Measurements from ENCODE around the gene LYZL1.
"Not testable (repeated sequence)": the region's sequence is repeated elsewhere in the genome, so short reads cannot be mapped to it uniquely, and the experiment has no call there.

Gene LYZL1

DNA sequence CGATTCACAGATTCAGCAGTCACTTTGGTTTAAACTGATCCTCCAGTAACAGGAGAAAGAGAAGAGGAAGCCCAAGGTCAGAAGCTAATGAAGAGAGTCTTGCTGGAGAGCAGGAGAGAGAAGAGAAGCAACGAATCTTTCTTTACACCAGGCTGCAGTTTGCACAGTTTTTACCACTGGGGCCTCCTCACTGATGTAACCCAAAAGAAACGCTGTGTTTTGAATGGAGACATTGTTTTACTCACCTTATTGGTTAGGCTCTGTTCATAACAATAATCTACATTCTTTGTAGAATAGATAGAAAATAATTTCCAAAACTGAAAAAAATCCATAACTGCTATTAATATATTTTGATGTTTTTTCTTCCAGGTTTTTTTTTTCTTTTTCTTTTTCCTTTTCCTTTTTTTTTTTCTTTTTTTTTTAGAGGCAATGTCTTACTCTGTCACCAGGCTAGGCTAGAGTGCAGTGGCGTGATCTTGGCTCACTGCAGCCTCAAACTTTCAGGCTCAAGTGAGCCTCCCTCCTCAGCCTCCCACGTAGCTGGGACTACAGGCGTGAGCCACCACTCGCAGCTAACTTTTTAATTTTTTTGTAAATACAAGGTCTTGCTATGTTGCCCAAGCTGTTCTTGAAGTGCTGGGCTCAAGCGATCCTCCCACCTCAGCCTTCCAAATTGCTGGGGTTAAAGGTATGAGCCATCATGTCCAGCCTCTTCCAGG lies 27.6 kb downstream of the LYZL1 start:
- Histone ChIP-seq H3K27ac (ENCODE audit: low read depth, low read length) (no peak overlapping the region), H3K4me1 (ENCODE audit: control insufficient read depth in 1 of 2, insufficient read depth in 2 of 2, low read length in 2 of 2) (no peaks in the 10 kb centered on the region), H3K27me3 (ENCODE audit: control insufficient read depth in 1 of 2, insufficient read depth in 2 of 2, low read length in 2 of 2) (peaks cover 0 to 4% of the 10 kb centered on the region in 2 donors), H3K36me3 (ENCODE audit: control insufficient read depth in 1 of 2, insufficient read depth in 2 of 2, low read length in 2 of 2) (no peaks in the 10 kb centered on the region), H3K4me3 (ENCODE audit: low read depth in 1 of 2, low read length in 2 of 2) (no peak overlapping the region), H3K9me3 (ENCODE audit: control insufficient read depth in 1 of 2, low read length in 2 of 2) (no peaks in the 10 kb centered on the region), H3K9ac (ENCODE audit: low read depth in 1 of 2, low read length in 2 of 2) (no peak overlapping the region)

DNA sequence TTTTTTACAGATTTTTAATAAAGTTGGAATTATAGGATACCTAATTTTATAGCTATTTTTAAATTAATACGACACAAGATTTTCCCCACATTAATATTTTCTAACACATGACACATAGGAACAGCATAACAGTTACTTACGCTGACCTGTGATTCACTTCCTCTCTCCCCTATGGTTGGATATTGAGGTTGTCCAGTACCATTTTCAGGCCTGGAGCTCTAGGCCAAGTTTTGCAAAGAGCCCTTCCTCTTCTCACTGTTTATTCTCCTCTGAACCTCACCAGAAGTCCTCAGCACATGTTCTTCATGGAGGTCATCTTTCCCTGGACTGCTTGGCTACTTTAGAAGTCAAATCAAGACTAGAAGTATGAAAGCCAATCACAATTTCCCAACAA lies 28.2 kb downstream of the LYZL1 start:
- H3K27ac ChIP-seq (ENCODE audit: low read depth, low read length) = no peak overlapping the region
- no peaks in the 10 kb centered on the region for H3K4me1 ChIP-seq (ENCODE audit: control insufficient read depth in 1 of 2, insufficient read depth in 2 of 2, low read length in 2 of 2)
- peaks cover 0 to 4% of the 10 kb centered on the region in 2 donors for H3K27me3 ChIP-seq (ENCODE audit: control insufficient read depth in 1 of 2, insufficient read depth in 2 of 2, low read length in 2 of 2)

DNA sequence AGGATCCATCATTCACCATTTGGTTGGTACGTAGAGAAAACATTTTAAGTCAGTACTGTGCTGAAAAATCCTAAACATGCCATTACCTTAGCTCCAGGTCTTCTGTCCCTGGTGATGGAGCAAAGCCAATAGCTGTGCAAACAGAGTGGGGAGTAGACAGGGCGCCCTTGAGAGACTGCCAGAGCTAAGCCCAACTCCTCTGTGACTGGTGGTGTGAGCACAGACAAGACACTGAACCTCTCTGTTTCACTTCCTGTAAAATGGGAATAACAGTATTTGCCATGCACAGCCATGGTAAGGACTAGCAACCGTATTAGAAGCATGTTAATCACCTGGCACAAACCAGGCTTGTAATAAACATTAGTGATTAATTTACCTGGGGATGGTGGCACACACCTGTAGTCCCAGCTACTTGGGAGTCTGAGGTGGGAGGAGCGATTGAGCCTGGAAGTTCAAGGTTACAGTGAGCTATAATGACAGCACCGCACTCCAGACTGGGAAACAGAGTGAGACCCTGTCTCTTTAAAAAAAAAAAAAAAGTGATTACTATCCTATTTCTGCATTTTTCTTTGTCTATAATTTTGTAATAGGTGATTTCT lies 28.7 kb downstream of the LYZL1 start:
- peaks cover 0 to 4% of the 10 kb centered on the region in 2 donors for H3K27me3 ChIP-seq (ENCODE audit: control insufficient read depth in 1 of 2, insufficient read depth in 2 of 2, low read length in 2 of 2)
- H3K27ac ChIP-seq (ENCODE audit: low read depth, low read length) = no peak overlapping the region
- H3K4me1 ChIP-seq (ENCODE audit: control insufficient read depth in 1 of 2, insufficient read depth in 2 of 2, low read length in 2 of 2) = no peaks in the 10 kb centered on the region
- no peak overlapping the region for H3K9ac ChIP-seq (ENCODE audit: low read depth in 1 of 2, low read length in 2 of 2)
- H3K4me3 ChIP-seq (ENCODE audit: low read depth in 1 of 2, low read length in 2 of 2) = no peak overlapping the region
- H3K9me3 ChIP-seq (ENCODE audit: control insufficient read depth in 1 of 2, low read length in 2 of 2) = no peaks in the 10 kb centered on the region
- H3K36me3 ChIP-seq (ENCODE audit: control insufficient read depth in 1 of 2, insufficient read depth in 2 of 2, low read length in 2 of 2) = no peaks in the 10 kb centered on the region

More for the DNA sequence above, 28.2 kb downstream of the LYZL1 start:
- Histone ChIP-seq H3K9ac (ENCODE audit: low read depth in 1 of 2, low read length in 2 of 2) (no peak overlapping the region), H3K36me3 (ENCODE audit: control insufficient read depth in 1 of 2, insufficient read depth in 2 of 2, low read length in 2 of 2) (no peaks in the 10 kb centered on the region), H3K9me3 (ENCODE audit: control insufficient read depth in 1 of 2, low read length in 2 of 2) (no peaks in the 10 kb centered on the region), H3K4me3 (ENCODE audit: low read depth in 1 of 2, low read length in 2 of 2) (no peak overlapping the region)

DNA sequence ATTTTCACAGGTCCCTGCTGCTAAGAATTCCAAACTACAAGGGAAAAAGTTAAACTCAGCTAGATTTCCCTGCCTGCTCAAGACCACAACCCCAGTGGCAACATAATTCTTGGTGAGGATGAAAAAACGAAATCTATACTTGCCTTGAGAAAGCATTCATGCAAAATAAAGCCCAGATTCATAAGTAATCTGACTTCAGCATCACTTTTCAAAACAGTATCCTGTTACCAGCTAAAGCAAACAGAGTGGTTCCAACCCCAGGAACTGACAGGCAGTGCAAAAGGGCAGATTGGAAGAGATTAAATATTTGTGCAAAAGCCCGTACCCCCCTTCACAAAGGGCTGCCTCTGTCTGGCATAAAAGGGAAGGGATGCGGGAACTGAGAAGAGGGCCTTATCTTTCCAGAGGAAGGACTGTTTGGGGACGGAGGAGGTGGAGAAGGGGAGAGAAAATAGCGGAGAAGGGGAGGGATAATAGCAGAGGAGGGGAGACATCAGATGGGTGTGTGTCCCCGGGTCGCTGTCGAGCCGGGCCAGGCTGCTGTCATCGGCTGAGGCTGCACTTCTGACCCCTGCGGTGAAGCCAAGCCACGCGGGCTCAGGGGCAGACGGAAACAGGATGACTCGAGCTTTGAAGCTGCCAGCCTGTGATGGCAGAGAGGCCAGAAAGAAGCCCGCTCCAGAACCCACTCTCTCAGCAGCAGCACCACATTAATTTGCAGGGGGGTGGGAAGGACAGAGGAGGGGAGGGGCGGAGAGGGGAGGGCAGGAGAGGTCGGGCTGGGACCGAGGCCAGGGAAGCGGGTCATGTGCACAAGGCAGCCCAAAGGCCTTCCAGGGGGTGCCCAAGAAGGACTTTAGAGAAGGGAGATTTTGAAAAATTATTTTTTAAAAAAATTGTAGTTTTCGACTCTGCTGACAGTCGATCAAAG lies 29.5 kb downstream of the LYZL1 start:
- not testable (repeated sequence) for H3K9me3 ChIP-seq (ENCODE audit: control insufficient read depth in 1 of 2, low read length in 2 of 2); H3K36me3 ChIP-seq (ENCODE audit: control insufficient read depth in 1 of 2, insufficient read depth in 2 of 2, low read length in 2 of 2); H3K4me3 ChIP-seq (ENCODE audit: low read depth in 1 of 2, low read length in 2 of 2); H3K9ac ChIP-seq (ENCODE audit: low read depth in 1 of 2, low read length in 2 of 2); H3K4me1 ChIP-seq (ENCODE audit: control insufficient read depth in 1 of 2, insufficient read depth in 2 of 2, low read length in 2 of 2); H3K27ac ChIP-seq (ENCODE audit: low read depth, low read length); H3K27me3 ChIP-seq (ENCODE audit: control insufficient read depth in 1 of 2, insufficient read depth in 2 of 2, low read length in 2 of 2)

DNA sequence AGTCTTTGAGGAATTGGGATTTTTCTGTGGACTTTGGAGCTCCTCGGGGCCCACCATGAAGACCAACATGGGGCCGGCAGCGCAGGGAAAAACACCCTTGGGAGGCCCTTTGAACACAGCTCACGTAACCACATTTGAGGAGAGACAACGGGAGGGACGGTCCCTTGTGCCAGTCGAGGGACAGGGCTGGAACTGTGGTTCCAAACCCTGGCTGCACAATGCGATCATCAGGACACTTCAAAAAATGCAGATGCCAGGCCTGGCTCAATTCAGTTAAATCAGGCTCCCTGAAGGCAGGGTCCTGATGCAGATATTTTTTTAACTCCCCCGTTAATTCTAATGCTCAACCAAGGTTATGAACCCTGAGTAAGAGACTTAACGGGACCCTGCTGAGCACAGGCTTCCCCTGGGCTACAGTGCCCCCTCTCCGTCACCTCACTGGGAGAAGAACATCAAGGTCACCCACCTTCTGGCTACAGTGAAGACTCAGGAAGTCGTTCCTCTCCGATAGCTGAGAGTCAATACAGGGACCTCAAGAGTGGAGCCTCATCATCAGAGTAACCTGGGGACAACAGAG lies 30.4 kb downstream of the LYZL1 start:
- no peaks in the 10 kb centered on the region for H3K36me3 ChIP-seq (ENCODE audit: control insufficient read depth in 1 of 2, insufficient read depth in 2 of 2, low read length in 2 of 2)
- peaks cover 0 to 4% of the 10 kb centered on the region in 2 donors for H3K27me3 ChIP-seq (ENCODE audit: control insufficient read depth in 1 of 2, insufficient read depth in 2 of 2, low read length in 2 of 2)
- no peak overlapping the region for H3K27ac ChIP-seq (ENCODE audit: low read depth, low read length)
- no peak overlapping the region for H3K4me3 ChIP-seq (ENCODE audit: low read depth in 1 of 2, low read length in 2 of 2)
- no peak overlapping the region for H3K9ac ChIP-seq (ENCODE audit: low read depth in 1 of 2, low read length in 2 of 2)
- no peaks in the 10 kb centered on the region for H3K9me3 ChIP-seq (ENCODE audit: control insufficient read depth in 1 of 2, low read length in 2 of 2)
- H3K4me1 ChIP-seq (ENCODE audit: control insufficient read depth in 1 of 2, insufficient read depth in 2 of 2, low read length in 2 of 2) = no peaks in the 10 kb centered on the region

DNA sequence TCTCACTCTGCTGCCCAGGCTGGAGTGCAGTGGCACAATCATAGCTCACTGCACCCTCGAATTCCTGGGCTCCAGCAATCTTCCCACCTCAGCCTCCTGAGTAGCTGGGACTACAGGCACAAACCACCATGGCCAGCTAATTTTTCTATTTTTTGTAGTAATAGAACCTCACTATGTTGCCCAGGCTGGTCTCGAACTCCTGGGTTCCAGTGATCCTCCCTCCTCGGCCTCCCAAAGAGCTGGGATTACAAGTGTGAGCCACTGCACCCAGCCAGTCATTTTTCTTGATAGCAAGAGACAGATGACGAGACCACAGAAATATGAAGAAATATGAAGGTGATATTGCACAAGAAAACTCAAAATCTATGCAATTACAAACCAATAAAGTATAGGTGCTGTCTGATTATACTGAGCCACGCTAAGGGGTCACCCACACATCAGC lies 31.8 kb downstream of the LYZL1 start:
- H3K9me3 ChIP-seq (ENCODE audit: control insufficient read depth in 1 of 2, low read length in 2 of 2); H3K9ac ChIP-seq (ENCODE audit: low read depth in 1 of 2, low read length in 2 of 2); H3K36me3 ChIP-seq (ENCODE audit: control insufficient read depth in 1 of 2, insufficient read depth in 2 of 2, low read length in 2 of 2); H3K27me3 ChIP-seq (ENCODE audit: control insufficient read depth in 1 of 2, insufficient read depth in 2 of 2, low read length in 2 of 2); H3K27ac ChIP-seq (ENCODE audit: low read depth, low read length); H3K4me3 ChIP-seq (ENCODE audit: low read depth in 1 of 2, low read length in 2 of 2); H3K4me1 ChIP-seq (ENCODE audit: control insufficient read depth in 1 of 2, insufficient read depth in 2 of 2, low read length in 2 of 2): not testable (repeated sequence)

DNA sequence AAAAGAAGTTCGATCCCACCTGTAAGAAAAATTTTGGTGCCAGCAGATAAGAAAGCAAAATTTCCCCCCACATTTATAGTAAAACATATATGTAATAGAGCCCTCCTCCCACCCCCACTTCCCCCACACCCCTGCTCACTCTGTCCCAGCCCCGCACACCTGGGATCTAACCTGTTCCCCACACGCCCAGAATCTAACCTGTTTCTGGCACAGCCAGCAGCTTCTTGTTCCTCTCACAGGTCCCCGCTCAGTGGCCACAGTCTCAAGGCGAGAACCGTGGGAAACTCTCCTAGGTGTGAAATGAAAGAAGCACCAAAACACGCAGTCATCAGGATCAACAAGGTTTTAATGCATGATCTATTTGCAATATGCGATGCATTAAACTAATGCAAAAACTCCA lies 32.8 kb downstream of the LYZL1 start:
- Histone ChIP-seq H3K27ac (ENCODE audit: low read depth, low read length) (no peak overlapping the region), H3K4me3 (ENCODE audit: low read depth in 1 of 2, low read length in 2 of 2) (no peak overlapping the region), H3K4me1 (ENCODE audit: control insufficient read depth in 1 of 2, insufficient read depth in 2 of 2, low read length in 2 of 2) (no peaks in the 10 kb centered on the region), H3K9me3 (ENCODE audit: control insufficient read depth in 1 of 2, low read length in 2 of 2) (no peaks in the 10 kb centered on the region), H3K9ac (ENCODE audit: low read depth in 1 of 2, low read length in 2 of 2) (no peak overlapping the region), H3K27me3 (ENCODE audit: control insufficient read depth in 1 of 2, insufficient read depth in 2 of 2, low read length in 2 of 2) (peaks cover 0 to 4% of the 10 kb centered on the region in 2 donors), H3K36me3 (ENCODE audit: control insufficient read depth in 1 of 2, insufficient read depth in 2 of 2, low read length in 2 of 2) (no peaks in the 10 kb centered on the region)

DNA sequence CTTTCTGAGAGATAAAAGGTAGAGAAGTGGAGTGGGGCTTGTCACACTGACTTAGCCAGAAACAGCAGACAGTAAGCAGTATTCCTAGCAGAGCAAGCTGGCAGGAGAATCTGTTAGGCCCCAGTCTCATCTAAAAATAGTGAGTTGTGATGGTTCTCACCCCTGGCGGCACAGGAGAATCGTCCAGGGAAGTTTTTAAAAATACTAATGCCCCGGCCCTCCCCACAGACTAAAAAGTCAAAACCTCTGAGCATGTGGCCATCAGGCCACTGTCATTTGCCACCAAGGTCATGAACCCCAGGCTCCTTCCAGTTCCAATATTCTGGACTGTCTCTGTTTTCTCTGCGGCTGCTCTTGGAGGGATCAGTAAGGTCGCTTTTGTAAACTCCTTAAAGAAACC lies 34.0 kb downstream of the LYZL1 start:
- no peaks in the 10 kb centered on the region for H3K9me3 ChIP-seq (ENCODE audit: control insufficient read depth in 1 of 2, low read length in 2 of 2)
- no peaks in the 10 kb centered on the region for H3K4me1 ChIP-seq (ENCODE audit: control insufficient read depth in 1 of 2, insufficient read depth in 2 of 2, low read length in 2 of 2)
- no peak overlapping the region for H3K9ac ChIP-seq (ENCODE audit: low read depth in 1 of 2, low read length in 2 of 2)
- H3K36me3 ChIP-seq (ENCODE audit: control insufficient read depth in 1 of 2, insufficient read depth in 2 of 2, low read length in 2 of 2) = no peaks in the 10 kb centered on the region
- no peaks in the 10 kb centered on the region for H3K27me3 ChIP-seq (ENCODE audit: control insufficient read depth in 1 of 2, insufficient read depth in 2 of 2, low read length in 2 of 2)
- no peak overlapping the region for H3K4me3 ChIP-seq (ENCODE audit: low read depth in 1 of 2, low read length in 2 of 2)
- no peak overlapping the region for H3K27ac ChIP-seq (ENCODE audit: low read depth, low read length)

DNA sequence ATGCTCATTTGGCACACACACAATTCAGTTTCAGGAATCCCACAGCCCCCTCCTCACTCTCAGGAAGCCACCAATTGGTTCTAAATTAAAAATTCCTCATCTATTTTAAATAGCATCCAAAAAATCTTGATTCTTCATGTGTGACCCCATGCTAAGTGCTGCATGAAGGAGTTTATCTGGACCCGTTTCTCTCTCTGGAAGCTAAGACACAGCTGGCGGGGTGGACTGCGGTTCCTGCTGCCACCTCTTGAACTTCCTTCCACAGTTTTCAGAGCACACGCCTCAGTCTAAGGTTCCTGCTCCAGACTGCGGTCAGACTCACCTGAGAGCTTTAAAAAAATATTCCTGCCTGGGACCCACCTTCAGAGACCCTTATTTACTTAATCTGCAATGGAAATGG lies 34.5 kb downstream of the LYZL1 start:
- H3K36me3 ChIP-seq (ENCODE audit: control insufficient read depth in 1 of 2, insufficient read depth in 2 of 2, low read length in 2 of 2) = no peaks in the 10 kb centered on the region
- no peaks in the 10 kb centered on the region for H3K27me3 ChIP-seq (ENCODE audit: control insufficient read depth in 1 of 2, insufficient read depth in 2 of 2, low read length in 2 of 2)
- H3K27ac ChIP-seq (ENCODE audit: low read depth, low read length) = no peak overlapping the region
- no peak overlapping the region for H3K4me3 ChIP-seq (ENCODE audit: low read depth in 1 of 2, low read length in 2 of 2)
- H3K9me3 ChIP-seq (ENCODE audit: control insufficient read depth in 1 of 2, low read length in 2 of 2) = no peaks in the 10 kb centered on the region
- no peak overlapping the region for H3K9ac ChIP-seq (ENCODE audit: low read depth in 1 of 2, low read length in 2 of 2)
- no peaks in the 10 kb centered on the region for H3K4me1 ChIP-seq (ENCODE audit: control insufficient read depth in 1 of 2, insufficient read depth in 2 of 2, low read length in 2 of 2)
